Hepatocyte (in vitro differentiated cells): ENCODE measurements around the gene NNAT.

Source experiments
- CTCF ChIP-seq: fragments of 200-600 bp; sonication (generic); IDR thresholded peaks from 2 replicates; pipeline ENCODE4 v1.5.1; 2016; ENCODE audit warnings: antibody characterized with exemption, mild to moderate bottlenecking; ENCODE audit not compliant: poor library complexity
- EZH2 ChIP-seq: fragments of 200-600 bp; sonication (generic); IDR thresholded peaks from 2 replicates; pipeline ENCODE4 v1.6.1; 2016; ENCODE audit warnings: antibody characterized with exemption, mild to moderate bottlenecking, borderline replicate concordance
- EZH2phosphoT487 ChIP-seq: fragments of 200-600 bp; sonication (generic); IDR thresholded peaks from one replicate; pipeline ENCODE4 v1.6.1; 2018; ENCODE audit warnings: antibody characterized with exemption, mild to moderate bottlenecking, low read depth, moderate library complexity; ENCODE audit not compliant: unreplicated experiment, severe bottlenecking

GRCh38 chr20:37474386-37474785 is 46.7 kb upstream of the NNAT start:
- TF ChIP-seq CTCF (no peak), EZH2 (no peak), EZH2phosphoT487 (no peak)
